Liver (tissue), 9 donors: ENCODE data around the gene SLC5A6. TPM values are rescaled to one million over a fixed set of nuclear protein-coding genes. Genes with fewer than 3 reads are reported as not detected.

Experiments
- DNase-seq: peaks from one replicate; pipeline ENCODE4 v3.0.0-alpha.2; 2017; ENCODE audit warnings: low spot score
- H3K27ac ChIP-seq, 2 donors: one replicate each; pipeline ENCODE4 v1.7.0; 2013; ENCODE audit warnings: inconsistent platforms in 2 of 2, low read length in 2 of 2, control low read depth in 1 of 2, low read depth in 1 of 2, mild to moderate bottlenecking in 1 of 2
- H3K27me3 ChIP-seq, 4 donors: one replicate each; pipeline versions ENCODE4 v1.6.1 to v1.7.0; 2013; ENCODE audit warnings: low read length in 3 of 4, inconsistent platforms in 1 of 4, mild to moderate bottlenecking in 1 of 4, moderate library complexity in 1 of 4; ENCODE audit not compliant: control insufficient read depth in 4 of 4, insufficient read depth in 4 of 4
- H3K36me3 ChIP-seq, 4 donors: one replicate each; pipeline versions ENCODE4 v1.6.1 to v1.7.0; 2013; ENCODE audit warnings: low read length in 3 of 4, mild to moderate bottlenecking in 3 of 4, low read depth in 1 of 4, moderate library complexity in 1 of 4; ENCODE audit not compliant: control insufficient read depth in 4 of 4, insufficient read depth in 3 of 4
- H3K4me1 ChIP-seq, 4 donors: one replicate each; pipeline versions ENCODE4 v1.6.1 to v1.7.0; 2013; ENCODE audit warnings: low read length in 3 of 4, mild to moderate bottlenecking in 3 of 4, moderate library complexity in 1 of 4; ENCODE audit not compliant: control insufficient read depth in 4 of 4, insufficient read depth in 4 of 4
- H3K4me3 ChIP-seq, 3 donors: one replicate each; pipeline versions ENCODE4 v1.6.1 to v1.7.0; 2013; ENCODE audit warnings: low read length in 3 of 3, control low read depth in 1 of 3, low read depth in 1 of 3, mild to moderate bottlenecking in 1 of 3
- H3K9ac ChIP-seq, 2 donors: one replicate each; pipeline ENCODE4 v1.7.0; 2013; ENCODE audit warnings: low read length in 2 of 2, mild to moderate bottlenecking in 2 of 2, moderate library complexity in 2 of 2, control low read depth in 1 of 2, low read depth in 1 of 2
- H3K9me3 ChIP-seq, 4 donors: one replicate each; pipeline versions ENCODE4 v1.6.1 to v1.7.0; 2013; ENCODE audit warnings: low read length in 3 of 4; ENCODE audit not compliant: control insufficient read depth in 4 of 4
- CTCF ChIP-seq: fragments of 150-350 bp; IDR thresholded peaks from 2 replicates; pipeline ENCODE4 v1.5.1; 2017; ENCODE audit warnings: improper control_type of control experiment, low read depth, low read length; ENCODE audit not compliant: missing input control
- EGR1 ChIP-seq, 2 donors: IDR thresholded peaks; 2 replicates each; pipeline ENCODE4 v1.6.1; 2016 to 2018; ENCODE audit warnings: antibody characterized with exemption in 2 of 2, low read depth in 2 of 2
- FOXA1 ChIP-seq: IDR thresholded peaks from 2 replicates; pipeline ENCODE4 v1.6.1; 2016; ENCODE audit warnings: antibody characterized with exemption
- FOXA2 ChIP-seq: IDR thresholded peaks from 2 replicates; pipeline ENCODE4 v1.6.1; 2016; ENCODE audit warnings: antibody characterized with exemption
- GABPA ChIP-seq, 2 donors: IDR thresholded peaks in 1 of 2; conservative IDR thresholded peaks in 1 of 2; 2 replicates each; pipeline ENCODE4 v1.6.1; 2016; ENCODE audit warnings: antibody characterized with exemption in 2 of 2, mild to moderate bottlenecking in 1 of 2, moderate library complexity in 1 of 2
- HNF4A ChIP-seq, 2 donors: conservative IDR thresholded peaks; 2 replicates each; pipeline ENCODE4 v1.6.1; 2016; ENCODE audit warnings: antibody characterized with exemption in 2 of 2, mild to moderate bottlenecking in 2 of 2
- HNF4G ChIP-seq: IDR thresholded peaks from 2 replicates; pipeline ENCODE4 v1.6.1; 2016; ENCODE audit warnings: antibody characterized with exemption
- JUND ChIP-seq, 2 donors: IDR thresholded peaks; 2 replicates each; pipeline ENCODE4 v1.6.1; 2016; ENCODE audit warnings: antibody characterized with exemption in 2 of 2
- MAX ChIP-seq: IDR thresholded peaks from 2 replicates; pipeline ENCODE4 v1.6.1; 2016; ENCODE audit warnings: antibody characterized with exemption
- NR2F2 ChIP-seq: IDR thresholded peaks from 2 replicates; pipeline ENCODE4 v1.6.1; 2016; ENCODE audit warnings: antibody characterized with exemption
- RAD21 ChIP-seq, 2 donors: IDR thresholded peaks; 2 replicates each; pipeline ENCODE4 v1.6.1; 2016; ENCODE audit warnings: antibody characterized with exemption in 2 of 2, mild to moderate bottlenecking in 2 of 2
- RXRA ChIP-seq, 2 donors: IDR thresholded peaks; 2 replicates each; pipeline ENCODE4 v1.6.1; 2017 to 2018; ENCODE audit warnings: antibody characterized with exemption in 2 of 2, mild to moderate bottlenecking in 1 of 2
- SP1 ChIP-seq: IDR thresholded peaks from 2 replicates; pipeline ENCODE4 v1.6.1; 2018; ENCODE audit warnings: antibody characterized with exemption, mild to moderate bottlenecking
- TAF1 ChIP-seq: conservative IDR thresholded peaks from 2 replicates; pipeline ENCODE4 v1.6.1; 2016; ENCODE audit warnings: antibody characterized with exemption, mild to moderate bottlenecking
- YY1 ChIP-seq: IDR thresholded peaks from 2 replicates; pipeline ENCODE4 v1.6.1; 2016; ENCODE audit warnings: antibody characterized with exemption, mild to moderate bottlenecking
- ZBTB33 ChIP-seq: IDR thresholded peaks from 2 replicates; pipeline ENCODE4 v1.6.1; 2016; ENCODE audit warnings: antibody characterized with exemption
- WGBS: extraction: QIAGEN DNeasy Blood & Tissue Kit; methylation state at CpG from one replicate; pipeline ENCODE4 v1.1.7; 2013; 5-methylcytosine and 5-hydroxymethylcytosine counted together
- polyA plus RNA-seq, 2 donors: library from polyadenylated mRNA; stranded (reverse) in 1 of 2; unstranded in 1 of 2; fragments of 200-250 nt in 1 of 2; fragments of >200 nt in 1 of 2; fragmentation: Nextera tagmentation in 1 of 2; extraction: Ambion mirVana in 1 of 2; gene quantifications; one replicate each; pipeline versions ENCODE4 v1.2.1 to v1.2.3, GENCODE V29; 2013 to 2015
- total RNA-seq, 2 donors: library from RNA; depleted of rRNA; stranded (reverse); fragments of >200 nt; gene quantifications; one replicate each; pipeline ENCODE4 v1.2.3, GENCODE V29; 2014
- TF ChIP-seq, protein P1 (sequence below): IDR thresholded peaks from 2 replicates; pipeline ENCODE4 v1.6.1; 2016; ENCODE audit warnings: antibody characterized with exemption
- TF ChIP-seq, protein P2 (sequence below): IDR thresholded peaks from 2 replicates; pipeline ENCODE4 v1.6.1; 2016; ENCODE audit warnings: antibody characterized with exemption, mild to moderate bottlenecking
- donor health status: healthy.
- donor health status: healthy.
- donor health status: healthy.
- donor health status: healthy.
- donor health status: healthy.

The SLC5A6 gene
- total and polyA plus RNA-seq, 4 donors: 12.5 to 217 (median 73.0) TPM

GRCh38 chr2:27164960-27165763 is 46.9 kb downstream of the SLC5A6 start (continued):
- no peak for TF ChIP-seq CTCF
- no peak for TF ChIP-seq RXRA (IDR thresholded peaks at IDR 0.05)
- TF ChIP-seq HNF4G: no peak
- no peak for TF ChIP-seq YY1
- TF ChIP-seq FOXA2: no peak
- TF ChIP-seq, protein P1, sequence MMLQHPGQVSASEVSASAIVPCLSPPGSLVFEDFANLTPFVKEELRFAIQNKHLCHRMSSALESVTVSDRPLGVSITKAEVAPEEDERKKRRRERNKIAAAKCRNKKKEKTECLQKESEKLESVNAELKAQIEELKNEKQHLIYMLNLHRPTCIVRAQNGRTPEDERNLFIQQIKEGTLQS: no peak
- no peak for TF ChIP-seq TAF1

- Histone ChIP-seq H3K9me3 (no peaks in the 10 kb centered on the region), H3K9ac (peak overlapping the region in 1 of 2 donors; percentile 93), H3K4me3 (peak overlapping the region; percentile 21 to 66 (median 57)), H3K27ac (peak overlapping the region; percentile 76 to 79), H3K27me3 (no peaks in the 10 kb centered on the region), H3K36me3 (no peaks in the 10 kb centered on the region), H3K4me1 (peaks cover 0 to 2% (median under 1%) of the 10 kb centered on the region in 4 donors)
- no peak for DNase-seq
- TF ChIP-seq CTCF (no peak), SP1 (no peak), GABPA (IDR thresholded peaks at IDR 0.05 in 1 of 2, conservative IDR thresholded peaks at IDR 0.05 in 1 of 2) (no peak), NR2F2 (no peak), TAF1 (peak; percentile 20), JUND (IDR thresholded peaks at IDR 0.05) (no peak), HNF4G (no peak), YY1 (peak; percentile 44), EGR1 (IDR thresholded peaks at IDR 0.05; ENCODE audit: low read depth in 2 of 2) (no peak), RAD21 (IDR thresholded peaks at IDR 0.05) (no peak), MAX (no peak), HNF4A (conservative IDR thresholded peaks at IDR 0.05) (peak in 1 of 2 donors; percentile 21), FOXA2 (no peak), FOXA1 (no peak), ZBTB33 (no peak), RXRA (IDR thresholded peaks at IDR 0.05) (peak; percentile 8 to 36)
- TF ChIP-seq, protein P2, sequence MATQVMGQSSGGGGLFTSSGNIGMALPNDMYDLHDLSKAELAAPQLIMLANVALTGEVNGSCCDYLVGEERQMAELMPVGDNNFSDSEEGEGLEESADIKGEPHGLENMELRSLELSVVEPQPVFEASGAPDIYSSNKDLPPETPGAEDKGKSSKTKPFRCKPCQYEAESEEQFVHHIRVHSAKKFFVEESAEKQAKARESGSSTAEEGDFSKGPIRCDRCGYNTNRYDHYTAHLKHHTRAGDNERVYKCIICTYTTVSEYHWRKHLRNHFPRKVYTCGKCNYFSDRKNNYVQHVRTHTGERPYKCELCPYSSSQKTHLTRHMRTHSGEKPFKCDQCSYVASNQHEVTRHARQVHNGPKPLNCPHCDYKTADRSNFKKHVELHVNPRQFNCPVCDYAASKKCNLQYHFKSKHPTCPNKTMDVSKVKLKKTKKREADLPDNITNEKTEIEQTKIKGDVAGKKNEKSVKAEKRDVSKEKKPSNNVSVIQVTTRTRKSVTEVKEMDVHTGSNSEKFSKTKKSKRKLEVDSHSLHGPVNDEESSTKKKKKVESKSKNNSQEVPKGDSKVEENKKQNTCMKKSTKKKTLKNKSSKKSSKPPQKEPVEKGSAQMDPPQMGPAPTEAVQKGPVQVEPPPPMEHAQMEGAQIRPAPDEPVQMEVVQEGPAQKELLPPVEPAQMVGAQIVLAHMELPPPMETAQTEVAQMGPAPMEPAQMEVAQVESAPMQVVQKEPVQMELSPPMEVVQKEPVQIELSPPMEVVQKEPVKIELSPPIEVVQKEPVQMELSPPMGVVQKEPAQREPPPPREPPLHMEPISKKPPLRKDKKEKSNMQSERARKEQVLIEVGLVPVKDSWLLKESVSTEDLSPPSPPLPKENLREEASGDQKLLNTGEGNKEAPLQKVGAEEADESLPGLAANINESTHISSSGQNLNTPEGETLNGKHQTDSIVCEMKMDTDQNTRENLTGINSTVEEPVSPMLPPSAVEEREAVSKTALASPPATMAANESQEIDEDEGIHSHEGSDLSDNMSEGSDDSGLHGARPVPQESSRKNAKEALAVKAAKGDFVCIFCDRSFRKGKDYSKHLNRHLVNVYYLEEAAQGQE: peak; percentile 59
- TF ChIP-seq, protein P1: no peak
- 44% methylated on average over 15 of the region's 15 CpGs for WGBS
Observed at GRCh38 chr2:27162151-27163121, 49.6 kb downstream of the SLC5A6 start.
